SK-MEL-5 (cell line): ENCODE measurements around the gene SSTR4. TPM values are rescaled to one million over a fixed set of nuclear protein-coding genes. Genes with fewer than 3 reads are reported as not detected.
"Not testable (repeated sequence)": the region's sequence is repeated elsewhere in the genome, so short reads cannot be mapped to it uniquely, and the experiment has no call there.

Experiments
- DNase-seq: peaks from one replicate; pipeline ENCODE4 v3.0.0-alpha.2; 2016; ENCODE audit warnings: low read depth, low spot score
- in situ Hi-C: cut with HindIII; loops from 2 replicates; pipeline ENCODE4 v1.10.0; 2016; ENCODE audit warnings: low sequenced_read_pairs, high pct_unique_total_duplicates, low pct_unique_long_range_greater_than_20kb
- total RNA-seq: library from RNA; depleted of rRNA; stranded (reverse); fragments of >200 nt; shearing (Covaris generic); gene quantifications from 2 replicates; pipeline ENCODE4 v1.2.3, GENCODE V29; 2014

Gene SSTR4
- total RNA-seq, 1 experiment from 2014 or later: not detected

- no peak for DNase-seq
- in situ Hi-C loops: no loop called here
These were observed 23.9 kb upstream of the SSTR4 start for GRCh38 chr20:23011008-23011721.

DNA sequence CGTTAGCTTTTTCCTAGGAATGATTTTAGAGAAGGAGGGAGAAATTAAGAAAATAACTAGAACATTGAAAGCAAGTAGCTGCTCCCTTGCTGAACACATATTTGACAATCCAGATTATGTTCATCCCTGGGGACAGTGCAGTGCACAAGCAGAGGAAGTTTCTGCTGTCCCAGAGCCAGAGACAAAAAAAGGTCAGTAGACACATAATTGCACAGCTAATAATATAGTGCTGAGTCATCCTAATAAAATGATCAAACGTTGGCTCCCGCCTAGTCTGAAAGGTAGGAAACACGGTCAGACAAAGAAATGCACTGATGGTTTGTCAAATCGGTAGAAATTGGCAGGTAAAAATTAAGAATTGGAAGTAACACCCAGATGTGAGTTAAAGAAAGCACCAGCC lies 21.7 kb upstream of the SSTR4 start:
- in situ Hi-C loops: no loop called here
- DNase-seq: no peak

DNA sequence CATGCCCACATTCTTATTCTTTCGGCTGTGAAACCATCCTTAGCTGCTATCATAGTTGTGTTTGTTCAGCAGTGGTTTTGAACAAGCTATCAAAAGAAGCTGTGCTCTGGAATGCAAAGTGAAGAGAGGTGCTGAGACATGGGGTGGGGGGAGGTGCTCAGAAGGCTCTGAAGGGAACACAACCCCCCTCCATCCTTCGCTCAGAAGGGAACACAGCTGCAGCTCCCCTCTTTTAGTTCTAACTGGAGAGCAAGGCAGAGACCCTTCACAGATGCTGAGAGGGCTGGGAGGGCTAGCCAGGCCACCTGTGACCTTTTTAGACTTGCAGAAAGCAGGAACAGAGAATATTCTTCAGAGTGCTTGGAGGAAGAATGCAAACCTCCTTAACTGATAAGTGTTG lies 17.6 kb upstream of the SSTR4 start:
- in situ Hi-C loops: no loop called here
- no peak for DNase-seq

DNA sequence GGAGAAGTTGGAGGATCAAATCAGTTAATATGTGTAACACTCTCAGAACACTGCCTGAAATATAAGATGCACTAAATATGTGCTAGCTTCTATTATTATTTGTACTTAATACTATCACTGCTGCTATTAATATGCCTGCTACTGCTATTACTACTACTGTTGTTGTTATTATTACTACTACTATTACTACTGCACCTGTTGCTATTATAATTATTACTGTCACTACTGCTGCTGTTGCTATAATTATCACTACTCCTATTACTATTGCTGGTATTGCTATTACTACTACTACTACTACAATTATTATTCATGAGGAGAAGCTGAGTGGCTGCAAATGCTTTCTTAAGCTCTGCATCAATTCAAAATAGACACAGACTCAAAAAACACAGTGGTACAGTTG lies 16.7 kb upstream of the SSTR4 start:
- in situ Hi-C loops: no loop called here
- no peak for DNase-seq

DNA sequence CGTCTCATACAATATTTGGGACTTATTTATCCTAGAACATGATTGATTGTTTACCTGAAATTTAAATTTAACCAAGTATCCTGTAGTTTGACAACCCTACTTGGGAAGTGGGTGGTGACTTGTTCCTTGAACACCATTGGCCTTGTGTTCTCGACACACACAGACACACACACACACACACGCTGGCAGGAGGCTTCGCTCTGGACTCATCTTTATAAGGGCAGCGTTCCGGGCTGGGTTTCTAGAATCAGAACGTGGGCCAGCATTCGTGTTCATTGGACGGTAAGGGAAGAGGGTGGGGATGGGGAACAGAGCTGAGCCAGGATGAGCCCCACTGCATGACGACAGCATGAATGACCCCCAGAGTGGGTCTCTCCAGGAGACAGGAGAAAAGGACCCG lies 16.2 kb upstream of the SSTR4 start:
- no peak for DNase-seq
- in situ Hi-C loops: no loop called here

GRCh38 chr20:23019403-23019802 lies 15.7 kb upstream of the SSTR4 start:
- in situ Hi-C loops: no loop called here
- DNase-seq: no peak

DNA sequence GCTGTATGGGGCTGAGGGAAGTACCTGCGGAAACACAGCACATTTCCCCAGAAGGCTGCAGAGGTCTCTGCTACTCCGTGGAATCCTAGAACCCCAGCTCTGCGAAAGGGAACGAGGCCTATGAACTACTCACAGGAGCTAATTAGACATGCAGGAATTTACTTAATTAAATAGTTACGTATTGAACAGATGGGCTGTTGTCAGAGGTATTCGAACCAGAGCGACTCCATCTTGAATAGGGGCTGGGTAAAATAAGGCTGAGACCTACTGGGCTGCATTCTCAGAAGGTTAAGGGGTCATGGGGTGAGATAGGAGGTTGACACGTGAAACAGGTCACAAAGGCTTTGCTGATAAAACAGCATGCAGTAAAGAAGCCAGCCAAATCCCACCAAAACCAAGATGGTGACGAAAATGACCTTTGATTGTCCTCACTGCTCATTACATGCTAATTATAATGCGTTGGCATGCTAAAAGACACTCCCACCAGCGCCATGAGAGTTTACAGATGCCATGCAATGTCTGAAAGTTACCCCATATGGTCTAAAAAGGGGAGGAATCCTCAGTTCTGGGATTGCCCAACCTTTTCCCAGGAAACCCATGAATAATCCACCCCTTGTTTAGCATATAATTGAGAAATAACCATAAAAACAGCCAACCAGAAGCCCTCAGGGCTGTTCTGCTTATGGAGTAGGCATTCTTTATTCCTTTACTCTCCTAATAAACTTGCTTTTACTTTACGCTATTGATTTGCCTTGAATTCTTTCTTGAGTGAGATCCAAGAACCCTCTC lies 14.7 kb upstream of the SSTR4 start:
- in situ Hi-C loops: no loop called here
- no peak for DNase-seq

DNA sequence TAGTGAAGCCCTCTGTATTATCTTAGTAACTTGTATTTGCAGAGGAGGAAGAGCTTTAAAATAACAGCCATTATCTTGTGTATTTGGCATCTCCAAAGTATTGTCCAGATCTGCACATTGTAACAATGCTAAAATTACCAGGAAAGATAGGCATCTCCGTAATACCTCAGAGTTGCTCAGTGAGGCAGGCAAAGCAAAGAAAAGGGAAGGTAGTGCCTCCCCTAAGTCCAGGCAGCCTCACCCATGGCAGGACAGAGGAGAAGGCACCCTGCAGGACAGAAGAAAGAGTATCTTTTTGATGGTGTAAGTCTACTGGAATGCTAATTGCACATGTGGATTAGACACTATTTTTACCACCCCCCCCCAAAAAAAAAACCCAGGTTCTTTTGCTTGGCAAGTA lies 13.6 kb upstream of the SSTR4 start:
- in situ Hi-C loops: no loop called here
- no peak for DNase-seq

DNA sequence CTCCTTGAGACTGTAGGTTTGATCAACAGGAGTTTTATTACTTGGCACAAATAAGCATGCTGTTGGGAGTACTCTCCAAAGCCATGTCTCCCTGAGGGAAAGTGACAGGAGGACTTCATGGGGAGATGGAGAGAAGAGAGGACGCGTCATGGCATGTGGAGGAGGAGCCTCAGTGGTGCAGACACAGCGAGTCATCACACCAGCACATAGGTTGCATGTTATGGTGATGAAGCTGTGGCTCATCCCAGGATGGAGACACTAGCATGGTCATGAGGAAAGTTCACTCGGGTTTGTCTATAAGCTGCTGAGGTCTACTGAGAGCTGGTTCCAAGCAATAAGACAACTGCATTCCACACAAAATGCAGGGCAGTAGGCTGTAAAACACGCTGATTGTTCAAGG lies 13.2 kb upstream of the SSTR4 start:
- in situ Hi-C loops: no loop called here

GRCh38 chr20:23022849-23023248 lies 12.3 kb upstream of the SSTR4 start:
- DNase-seq: no peak
- in situ Hi-C loops: no loop called here

More for the DNA sequence above, 13.2 kb upstream of the SSTR4 start:
- DNase-seq: no peak

- DNase-seq: no peak
- in situ Hi-C loops: no loop called here
These were observed 11.4 kb upstream of the SSTR4 start for GRCh38 chr20:23023621-23024177.

- in situ Hi-C loops: no loop called here
These were observed 10.4 kb upstream of the SSTR4 start for GRCh38 chr20:23024701-23025100.

DNA sequence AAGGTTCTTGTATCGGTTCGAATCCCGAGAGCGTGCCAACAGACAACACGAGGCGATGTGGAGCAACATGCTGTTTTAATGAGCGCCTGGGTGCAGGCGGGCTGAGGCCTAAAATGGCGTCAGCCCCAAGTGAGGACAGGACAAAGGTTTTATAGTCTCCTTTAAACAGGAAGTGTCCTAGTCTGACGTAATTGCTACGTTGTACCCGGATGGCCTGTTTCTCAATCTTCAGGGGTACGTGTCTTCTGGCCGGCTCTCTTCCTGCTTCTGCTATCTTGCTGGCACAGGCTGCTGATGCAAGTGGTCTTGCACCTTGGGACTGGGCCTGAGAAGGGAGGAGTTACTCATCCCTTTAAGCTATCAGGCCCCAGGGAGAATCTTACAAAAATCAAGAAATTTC lies 9.6 kb upstream of the SSTR4 start:
- in situ Hi-C loops, DNase-seq: not testable (repeated sequence)

More at GRCh38 chr20:23024701-23025100, 10.4 kb upstream of the SSTR4 start:
- DNase-seq: no peak

DNA sequence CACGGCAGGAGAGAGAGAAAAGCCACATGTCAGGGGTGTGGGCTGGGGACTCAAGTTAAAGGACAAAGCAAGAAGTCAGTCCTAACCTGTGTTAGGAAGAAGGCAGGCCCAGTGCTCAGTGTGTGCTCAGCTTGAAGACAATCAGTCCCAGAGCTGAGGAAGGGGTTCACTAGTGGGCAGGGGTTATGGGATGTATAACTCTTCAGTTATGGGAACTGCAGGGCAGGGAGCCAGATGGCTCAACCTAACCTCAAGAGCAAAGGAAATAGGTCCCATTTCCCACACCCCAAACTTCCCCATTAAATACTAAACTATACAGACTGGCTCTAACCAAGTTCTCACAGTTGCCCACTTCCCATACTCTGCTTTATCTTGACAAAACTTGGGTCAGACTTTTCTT lies 7.4 kb upstream of the SSTR4 start:
- no peak for DNase-seq
- in situ Hi-C loops: no loop called here

- in situ Hi-C loops: no loop called here
- DNase-seq: no peak
These were observed 6.7 kb upstream of the SSTR4 start for GRCh38 chr20:23028392-23028791.

DNA sequence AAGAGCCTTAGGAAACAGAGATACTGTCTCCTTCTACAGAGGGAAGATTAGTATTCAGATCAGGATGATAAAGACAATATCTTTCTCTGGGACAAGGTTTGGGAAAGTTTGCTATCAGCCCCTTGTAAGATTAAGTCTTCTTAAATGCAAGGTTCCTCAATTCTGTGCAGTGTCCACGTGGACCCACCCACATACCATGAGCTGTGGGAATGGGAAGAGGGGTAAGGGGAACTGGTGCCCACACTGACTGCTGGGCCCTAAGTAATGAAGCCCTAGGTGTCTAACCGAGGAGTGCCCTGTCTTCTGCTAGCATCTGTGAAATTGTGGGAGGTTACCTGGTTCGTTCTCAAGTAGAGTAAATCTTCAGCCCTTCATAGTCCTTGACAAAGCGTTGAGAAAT lies 5.8 kb upstream of the SSTR4 start:
- DNase-seq: no peak
- in situ Hi-C loops: no loop called here

DNA sequence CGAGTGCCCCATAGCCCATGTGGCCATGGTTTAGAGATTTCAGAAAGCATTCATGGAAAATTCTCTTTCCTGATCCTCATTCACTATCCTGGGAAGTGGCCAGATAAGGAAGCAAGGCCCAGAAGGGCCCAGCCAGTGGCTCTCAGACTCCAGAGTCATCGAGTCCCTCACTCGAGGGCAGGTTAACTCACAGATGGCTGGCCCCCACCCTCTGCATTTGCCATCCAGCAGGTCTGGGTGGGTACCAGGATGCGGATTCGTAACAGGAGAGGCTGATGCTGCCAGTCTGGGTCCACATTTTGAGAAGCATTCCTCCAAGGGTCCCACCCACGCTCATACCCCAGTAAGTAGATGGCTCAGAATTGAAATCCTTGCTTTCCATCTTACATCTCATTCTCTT lies 3.8 kb upstream of the SSTR4 start:
- DNase-seq: no peak
- in situ Hi-C loops: no loop called here

- in situ Hi-C loops: no loop called here
These were observed 2.9 kb upstream of the SSTR4 start for GRCh38 chr20:23032056-23032749.

More at GRCh38 chr20:23032056-23032749, 2.9 kb upstream of the SSTR4 start:
- no peak for DNase-seq
